ENCODE data around the gene SCN10A. TPM values are rescaled to one million over a fixed set of nuclear protein-coding genes. Genes with fewer than 3 reads are reported as not detected.

SCN10A gene
- total RNA-seq, 2 donors from 2014 or later: not detected

DNA sequence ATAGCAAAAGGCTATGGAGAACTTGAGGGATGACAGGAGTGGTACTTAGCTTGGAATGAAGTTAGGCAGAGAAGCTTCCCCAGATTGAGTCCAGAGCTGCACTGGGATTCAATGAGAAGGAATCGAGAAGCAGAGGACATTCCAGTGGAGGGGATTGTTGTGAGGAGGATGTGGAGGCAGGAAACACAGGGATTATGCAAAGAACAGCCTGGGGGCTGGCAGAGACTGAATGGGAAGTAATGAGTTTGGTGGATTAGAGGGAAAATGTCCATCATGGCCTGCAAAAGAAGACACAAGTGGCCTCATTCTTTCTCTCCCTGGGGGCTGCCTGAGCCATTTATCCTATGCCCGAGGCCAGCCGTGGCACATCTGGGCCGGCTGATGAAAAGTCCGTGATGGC is 20.5 kb upstream of the SCN10A start:
- Histone ChIP-seq H3K4me1 (ENCODE audit: control insufficient read depth, insufficient read depth, low read length) (no peaks in the 10 kb centered on the region), H3K4me3 (ENCODE audit: low read length) (no peak overlapping the region), H3K9ac (ENCODE audit: extremely low read depth, low read length, poor library complexity, severe bottlenecking) (no peak overlapping the region), H3K27me3 (ENCODE audit: control insufficient read depth, insufficient read depth, low read length, poor library complexity, severe bottlenecking) (peaks cover 6% of the 10 kb centered on the region), H3K27ac (ENCODE audit: low read depth, low read length) (no peak overlapping the region), H3K9me3 (ENCODE audit: control insufficient read depth, low read length) (no peaks in the 10 kb centered on the region), H3K36me3 (ENCODE audit: control insufficient read depth, insufficient read depth, low read length) (no peaks in the 10 kb centered on the region)
- TF ChIP-seq, protein P1, sequence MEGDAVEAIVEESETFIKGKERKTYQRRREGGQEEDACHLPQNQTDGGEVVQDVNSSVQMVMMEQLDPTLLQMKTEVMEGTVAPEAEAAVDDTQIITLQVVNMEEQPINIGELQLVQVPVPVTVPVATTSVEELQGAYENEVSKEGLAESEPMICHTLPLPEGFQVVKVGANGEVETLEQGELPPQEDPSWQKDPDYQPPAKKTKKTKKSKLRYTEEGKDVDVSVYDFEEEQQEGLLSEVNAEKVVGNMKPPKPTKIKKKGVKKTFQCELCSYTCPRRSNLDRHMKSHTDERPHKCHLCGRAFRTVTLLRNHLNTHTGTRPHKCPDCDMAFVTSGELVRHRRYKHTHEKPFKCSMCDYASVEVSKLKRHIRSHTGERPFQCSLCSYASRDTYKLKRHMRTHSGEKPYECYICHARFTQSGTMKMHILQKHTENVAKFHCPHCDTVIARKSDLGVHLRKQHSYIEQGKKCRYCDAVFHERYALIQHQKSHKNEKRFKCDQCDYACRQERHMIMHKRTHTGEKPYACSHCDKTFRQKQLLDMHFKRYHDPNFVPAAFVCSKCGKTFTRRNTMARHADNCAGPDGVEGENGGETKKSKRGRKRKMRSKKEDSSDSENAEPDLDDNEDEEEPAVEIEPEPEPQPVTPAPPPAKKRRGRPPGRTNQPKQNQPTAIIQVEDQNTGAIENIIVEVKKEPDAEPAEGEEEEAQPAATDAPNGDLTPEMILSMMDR (conservative IDR thresholded peaks at IDR 0.05): no peak
- peaks cover 8% of the 10 kb centered on the region for H3K4me1 Mint-ChIP-seq
- H3K27ac Mint-ChIP-seq: no peak overlapping the region
- H3K4me3 Mint-ChIP-seq: no peak overlapping the region
- 85 to 86% methylated on average over 5 of the region's 5 CpGs for WGBS, 2 experiments (ENCODE audit: insufficient coverage in 1 of 2, insufficient read length in 1 of 2)
- H3K9me3 Mint-ChIP-seq: no peaks in the 10 kb centered on the region
- H3K36me3 Mint-ChIP-seq (ENCODE audit: low read depth): no peaks in the 10 kb centered on the region
- no peak for DNase-seq
- H3K27me3 Mint-ChIP-seq (ENCODE audit: insufficient read depth): peaks cover 13% of the 10 kb centered on the region

DNA sequence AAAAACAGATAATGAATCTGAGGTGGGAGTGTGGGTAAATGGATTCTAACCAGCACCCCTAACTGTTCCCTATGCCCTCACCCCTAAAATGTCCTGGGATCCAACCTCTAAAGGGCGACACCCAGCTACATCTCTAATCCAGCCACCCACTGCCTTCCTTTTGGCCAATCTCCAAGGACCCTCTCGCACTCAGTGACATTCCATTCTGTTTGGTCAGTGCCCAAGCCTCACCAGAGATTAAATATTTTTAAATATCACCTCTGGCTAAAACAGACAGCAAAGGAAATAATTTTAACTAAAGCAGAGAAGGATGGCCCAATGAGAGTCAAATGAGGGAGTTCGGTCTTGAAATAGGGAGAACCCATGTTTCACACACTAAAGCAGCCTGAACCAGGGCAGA is 19.9 kb upstream of the SCN10A start:
- no peaks in the 10 kb centered on the region for H3K4me1 ChIP-seq (ENCODE audit: control insufficient read depth, insufficient read depth, low read length)
- WGBS, 2 experiments (ENCODE audit: insufficient coverage in 1 of 2, insufficient read length in 1 of 2): 89 to 100% methylated on average over 1 to 3 of the region's 3 CpGs
- DNase-seq: no peak

DNA sequence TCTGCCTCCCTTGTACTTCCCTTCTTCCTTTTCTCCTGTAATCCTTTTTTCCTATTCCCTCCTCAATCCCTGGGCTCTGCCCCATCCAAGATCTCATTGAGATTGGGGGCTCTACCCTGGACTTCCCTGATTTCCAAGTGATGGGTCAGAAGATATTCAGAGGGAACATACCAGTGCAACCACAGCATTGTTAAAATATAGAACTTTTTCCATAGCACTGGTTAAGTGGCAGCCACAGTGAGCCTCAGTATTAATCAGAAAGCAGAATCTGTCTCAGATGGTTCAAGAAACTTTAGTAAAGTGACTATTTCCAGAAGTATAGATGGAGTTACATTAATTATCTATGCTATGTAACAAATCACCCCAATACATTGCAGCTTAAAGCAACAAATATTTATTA is 18.7 kb upstream of the SCN10A start:
- H3K36me3 Mint-ChIP-seq (ENCODE audit: low read depth): no peaks in the 10 kb centered on the region
- no peak overlapping the region for H3K27ac ChIP-seq (ENCODE audit: low read depth, low read length)
- H3K36me3 ChIP-seq (ENCODE audit: control insufficient read depth, insufficient read depth, low read length): no peaks in the 10 kb centered on the region
- H3K4me1 Mint-ChIP-seq: peaks cover 8% of the 10 kb centered on the region
- no peaks in the 10 kb centered on the region for H3K27me3 ChIP-seq (ENCODE audit: control insufficient read depth, insufficient read depth, low read length, poor library complexity, severe bottlenecking)
- H3K9me3 ChIP-seq (ENCODE audit: control insufficient read depth, low read length): no peaks in the 10 kb centered on the region
- no peaks in the 10 kb centered on the region for H3K4me1 ChIP-seq (ENCODE audit: control insufficient read depth, insufficient read depth, low read length)
- H3K4me3 Mint-ChIP-seq: no peak overlapping the region
- DNase-seq: no peak
- no peaks in the 10 kb centered on the region for H3K9me3 Mint-ChIP-seq
- no peak overlapping the region for H3K9ac ChIP-seq (ENCODE audit: extremely low read depth, low read length, poor library complexity, severe bottlenecking)
- no peak overlapping the region for H3K4me3 ChIP-seq (ENCODE audit: low read length)
- no peak overlapping the region for H3K27ac Mint-ChIP-seq
- TF ChIP-seq, protein P1 (conservative IDR thresholded peaks at IDR 0.05): no peak
- H3K27me3 Mint-ChIP-seq (ENCODE audit: insufficient read depth): peaks cover 13% of the 10 kb centered on the region

More for the DNA sequence above, 19.9 kb upstream of the SCN10A start:
- Histone ChIP-seq H3K36me3 (ENCODE audit: control insufficient read depth, insufficient read depth, low read length) (no peaks in the 10 kb centered on the region), H3K9me3 (ENCODE audit: control insufficient read depth, low read length) (no peaks in the 10 kb centered on the region), H3K4me3 (ENCODE audit: low read length) (no peak overlapping the region), H3K27ac (ENCODE audit: low read depth, low read length) (no peak overlapping the region), H3K27me3 (ENCODE audit: control insufficient read depth, insufficient read depth, low read length, poor library complexity, severe bottlenecking) (no peaks in the 10 kb centered on the region), H3K9ac (ENCODE audit: extremely low read depth, low read length, poor library complexity, severe bottlenecking) (no peak overlapping the region)
- no peaks in the 10 kb centered on the region for H3K36me3 Mint-ChIP-seq (ENCODE audit: low read depth)
- H3K9me3 Mint-ChIP-seq: no peaks in the 10 kb centered on the region
- H3K4me3 Mint-ChIP-seq: no peak overlapping the region
- TF ChIP-seq, protein P1 (conservative IDR thresholded peaks at IDR 0.05): no peak
- no peak overlapping the region for H3K27ac Mint-ChIP-seq
- H3K4me1 Mint-ChIP-seq: peaks cover 8% of the 10 kb centered on the region
- H3K27me3 Mint-ChIP-seq (ENCODE audit: insufficient read depth): peaks cover 13% of the 10 kb centered on the region

Measured in endodermal cell (in vitro differentiated cells).